Suprapubic skin (tissue), 4 donors: ENCODE data around the gene PPM1H. TPM values are rescaled to one million over a fixed set of nuclear protein-coding genes. Genes with fewer than 3 reads are reported as not detected.

Source experiments
- DNase-seq, 2 donors: peaks; one replicate each; pipeline ENCODE4 v3.0.0-alpha.2; 2019; ENCODE audit warnings: low spot score in 2 of 2
- H3K27ac ChIP-seq: fragments of 200-600 bp; sonication (generic); one replicate; pipeline ENCODE4 v1.5.1; 2019
- H3K27me3 ChIP-seq: fragments of 200-600 bp; sonication (generic); one replicate; pipeline ENCODE4 v1.5.1; 2019
- H3K36me3 ChIP-seq: fragments of 200-600 bp; sonication (generic); one replicate; pipeline ENCODE4 v1.5.1; 2019
- H3K4me1 ChIP-seq: fragments of 200-600 bp; sonication (generic); one replicate; pipeline ENCODE4 v1.5.1; 2019
- H3K4me3 ChIP-seq: fragments of 200-600 bp; sonication (generic); one replicate; pipeline ENCODE4 v1.5.1; 2019; ENCODE audit warnings: mild to moderate bottlenecking
- H3K9me3 ChIP-seq: fragments of 200-600 bp; sonication (generic); one replicate; pipeline ENCODE4 v1.5.1; 2019
- CTCF ChIP-seq, 2 donors: fragments of 200-600 bp in 1 of 2; fragments of 450-650 bp in 1 of 2; sonication (generic) in 1 of 2; IDR thresholded peaks; one replicate each; pipeline ENCODE4 v1.5.1; 2016 to 2019; ENCODE audit warnings: antibody characterized with exemption in 2 of 2, mild to moderate bottlenecking in 1 of 2, moderate library complexity in 1 of 2
- EP300 ChIP-seq: sonication (generic); formaldehyde crosslinking; IDR thresholded peaks from one replicate; pipeline ENCODE4 v1.6.1; 2017; ENCODE audit warnings: antibody characterized with exemption
- POLR2A ChIP-seq, 2 donors: fragments of 450-650 bp; IDR thresholded peaks; one replicate each; pipeline ENCODE4 v1.6.1; 2017; ENCODE audit warnings: antibody characterized with exemption in 2 of 2, mild to moderate bottlenecking in 2 of 2, moderate library complexity in 2 of 2
- POLR2AphosphoS5 ChIP-seq, 3 donors: sonication (generic); formaldehyde crosslinking; IDR thresholded peaks; one replicate each; pipeline ENCODE4 v1.6.1; 2017; ENCODE audit warnings: antibody characterized with exemption in 3 of 3
- WGBS: methylation state at CpG from one replicate; pipeline ENCODE4 v1.1.5; 2018; 5-methylcytosine and 5-hydroxymethylcytosine counted together
- total RNA-seq, 4 donors: library from RNA; depleted of rRNA; stranded (reverse); fragments of >200 nt; gene quantifications; one replicate each; pipeline ENCODE4 v1.1.0, GENCODE V29; 2016

The PPM1H gene
- total RNA-seq, 4 donors from 2014 or later: 2.3 to 8.1 (median 4.9) TPM

GRCh38 chr12:62631471-62632410 is 303.2 kb downstream of the PPM1H start:
- Histone ChIP-seq H3K36me3 (no peaks in the 10 kb centered on the region), H3K27me3 (no peaks in the 10 kb centered on the region), H3K27ac (peak overlapping the region; percentile 78), H3K9me3 (no peaks in the 10 kb centered on the region), H3K4me3 (peak overlapping the region; percentile 55), H3K4me1 (peaks cover 20% of the 10 kb centered on the region)
- DNase-seq: peak; percentile 75 to 83
- peak in 1 of 3 donors; percentile 31 for TF ChIP-seq POLR2AphosphoS5 (IDR thresholded peaks at IDR 0.05)
- TF ChIP-seq POLR2A (IDR thresholded peaks at IDR 0.05): no peak
- TF ChIP-seq CTCF (IDR thresholded peaks at IDR 0.05): peak in 1 of 2 donors; percentile 20
- no peak for TF ChIP-seq EP300
- 2% methylated on average over 21 of the region's 58 CpGs for WGBS

GRCh38 chr12:62629971-62630739 is 304.8 kb downstream of the PPM1H start:
- peaks cover 21% of the 10 kb centered on the region for H3K4me1 ChIP-seq
- no peak overlapping the region for H3K4me3 ChIP-seq
- no peak for DNase-seq
- no peaks in the 10 kb centered on the region for H3K36me3 ChIP-seq
- H3K27me3 ChIP-seq: no peaks in the 10 kb centered on the region
- WGBS: 80% methylated on average over 5 of the region's 5 CpGs
- no peak overlapping the region for H3K27ac ChIP-seq
- no peaks in the 10 kb centered on the region for H3K9me3 ChIP-seq
- TF ChIP-seq CTCF (IDR thresholded peaks at IDR 0.05) (no peak), EP300 (no peak), POLR2AphosphoS5 (IDR thresholded peaks at IDR 0.05) (no peak), POLR2A (IDR thresholded peaks at IDR 0.05) (no peak)

- TF ChIP-seq POLR2A (IDR thresholded peaks at IDR 0.05) (no peak), POLR2AphosphoS5 (IDR thresholded peaks at IDR 0.05) (no peak)
- Histone ChIP-seq H3K36me3 (no peaks in the 10 kb centered on the region), H3K4me3 (no peak overlapping the region), H3K27me3 (no peaks in the 10 kb centered on the region), H3K27ac (no peak overlapping the region), H3K4me1 (peaks cover 24% of the 10 kb centered on the region), H3K9me3 (no peaks in the 10 kb centered on the region)
- DNase-seq: no peak
- whole genome bisulfite sequencing: 58% methylated on average over 4 of the region's 4 CpGs
These were observed 305.5 kb downstream of the PPM1H start for GRCh38 chr12:62629413-62629812.

GRCh38 chr12:62627181-62627580 is 307.8 kb downstream of the PPM1H start:
- H3K27me3 ChIP-seq: no peaks in the 10 kb centered on the region
- DNase-seq: no peak
- WGBS: 90% methylated on average over 2 of the region's 2 CpGs
- no peaks in the 10 kb centered on the region for H3K9me3 ChIP-seq
- no peak overlapping the region for H3K4me3 ChIP-seq
- no peaks in the 10 kb centered on the region for H3K36me3 ChIP-seq
- no peak overlapping the region for H3K27ac ChIP-seq
- H3K4me1 ChIP-seq: peaks cover 13% of the 10 kb centered on the region
- TF ChIP-seq POLR2AphosphoS5 (IDR thresholded peaks at IDR 0.05) (no peak), POLR2A (IDR thresholded peaks at IDR 0.05) (no peak), EP300 (no peak), CTCF (IDR thresholded peaks at IDR 0.05) (no peak)

- 85% methylated on average over 2 of the region's 2 CpGs for WGBS
- H3K9me3 ChIP-seq: no peaks in the 10 kb centered on the region
- no peak overlapping the region for H3K27ac ChIP-seq
- H3K4me3 ChIP-seq: no peak overlapping the region
- DNase-seq: no peak
- no peak for TF ChIP-seq POLR2AphosphoS5 (IDR thresholded peaks at IDR 0.05)
- no peak for TF ChIP-seq EP300
- TF ChIP-seq CTCF (IDR thresholded peaks at IDR 0.05): no peak
- no peak for TF ChIP-seq POLR2A (IDR thresholded peaks at IDR 0.05)
- no peaks in the 10 kb centered on the region for H3K36me3 ChIP-seq
- peaks cover 4% of the 10 kb centered on the region for H3K4me1 ChIP-seq
- H3K27me3 ChIP-seq: no peaks in the 10 kb centered on the region
These were observed 309.7 kb downstream of the PPM1H start for GRCh38 chr12:62625228-62625627.
